Smooth muscle cell (in vitro differentiated cells): ENCODE measurements around the gene SPATA13. TPM values are rescaled to one million over a fixed set of nuclear protein-coding genes. Genes with fewer than 3 reads are reported as not detected.

ENCODE experiments used
- DNase-seq: peaks from one replicate; lab custom pipeline; 2025; ENCODE audit not compliant: unreplicated experiment; lab: John Stamatoyannopoulos, UW
- H2AFZ ChIP-seq: fragments of 200-600 bp; sonication (generic); 2 replicates; pipeline ENCODE4 v1.6.0; 2016; ENCODE audit warnings: antibody characterized with exemption, low read depth, mild to moderate bottlenecking
- H3F3A ChIP-seq: fragments of 200-600 bp; sonication (generic); 2 replicates; pipeline ENCODE4 v1.6.0; 2017; ENCODE audit warnings: antibody characterized with exemption, low read depth
- H3K27ac ChIP-seq: fragments of 200-600 bp; sonication (generic); 2 replicates; pipeline ENCODE4 v1.5.1; 2016; ENCODE audit warnings: low read depth, mild to moderate bottlenecking
- H3K27me3 ChIP-seq: fragments of 200-600 bp; sonication (generic); 2 replicates; pipeline ENCODE4 v1.6.1; 2016; ENCODE audit warnings: low read depth, mild to moderate bottlenecking
- H3K36me3 ChIP-seq: fragments of 200-600 bp; sonication (generic); 2 replicates; pipeline ENCODE4 v1.5.1; 2016; ENCODE audit warnings: low read depth
- H3K4me1 ChIP-seq: fragments of 200-600 bp; sonication (generic); 2 replicates; pipeline ENCODE4 v1.5.1; 2016; ENCODE audit warnings: low read depth
- H3K4me2 ChIP-seq: fragments of 200-600 bp; sonication (generic); 2 replicates; pipeline ENCODE4 v1.6.0; 2016; ENCODE audit warnings: mild to moderate bottlenecking
- H3K4me3 ChIP-seq: fragments of 200-600 bp; sonication (generic); 2 replicates; pipeline ENCODE4 v1.5.1; 2016; ENCODE audit warnings: mild to moderate bottlenecking
- H3K79me2 ChIP-seq: fragments of 200-600 bp; sonication (generic); 2 replicates; pipeline ENCODE4 v1.6.0; 2016; ENCODE audit warnings: low read depth, mild to moderate bottlenecking
- H3K9ac ChIP-seq: fragments of 200-600 bp; sonication (generic); 2 replicates; pipeline ENCODE4 v1.6.0; 2016; ENCODE audit warnings: low read depth
- H3K9me3 ChIP-seq: fragments of 200-600 bp; sonication (generic); replicated peaks from 2 replicates; pipeline ENCODE4 v1.5.1; 2016; ENCODE audit warnings: low read depth
- H4K20me1 ChIP-seq: fragments of 200-600 bp; sonication (generic); 2 replicates; pipeline ENCODE4 v1.6.0; 2016; ENCODE audit warnings: low read depth
- WGBS: methylation state at CpG from one replicate; pipeline ENCODE4 v1.1.7; 2016; ENCODE audit warnings: low lambda C conversion rate; 5-methylcytosine and 5-hydroxymethylcytosine counted together
- polyA plus RNA-seq: library from polyadenylated mRNA; unstranded; fragments of >200 nt; fragmentation: Nextera tagmentation; extraction: Ambion mirVana; gene quantifications from 2 replicates; pipeline ENCODE4 v1.2.1, GENCODE V29; 2016
- total RNA-seq: library from RNA; depleted of rRNA; stranded (reverse); fragments of >200 nt; gene quantifications from 2 replicates; pipeline ENCODE4 v1.2.3, GENCODE V29; 2014
- TF ChIP-seq, protein P1 (sequence below): fragments of 200-600 bp; sonication (generic); IDR thresholded peaks from 2 replicates; pipeline ENCODE4 v1.5.1; 2017; ENCODE audit warnings: borderline replicate concordance, mild to moderate bottlenecking, antibody characterized with exemption; ENCODE audit not compliant: insufficient read depth, poor library complexity, severe bottlenecking

The SPATA13 gene
- total and polyA plus RNA-seq, 2 experiments from 2014 or later: 7.1 to 16.6 TPM

DNA sequence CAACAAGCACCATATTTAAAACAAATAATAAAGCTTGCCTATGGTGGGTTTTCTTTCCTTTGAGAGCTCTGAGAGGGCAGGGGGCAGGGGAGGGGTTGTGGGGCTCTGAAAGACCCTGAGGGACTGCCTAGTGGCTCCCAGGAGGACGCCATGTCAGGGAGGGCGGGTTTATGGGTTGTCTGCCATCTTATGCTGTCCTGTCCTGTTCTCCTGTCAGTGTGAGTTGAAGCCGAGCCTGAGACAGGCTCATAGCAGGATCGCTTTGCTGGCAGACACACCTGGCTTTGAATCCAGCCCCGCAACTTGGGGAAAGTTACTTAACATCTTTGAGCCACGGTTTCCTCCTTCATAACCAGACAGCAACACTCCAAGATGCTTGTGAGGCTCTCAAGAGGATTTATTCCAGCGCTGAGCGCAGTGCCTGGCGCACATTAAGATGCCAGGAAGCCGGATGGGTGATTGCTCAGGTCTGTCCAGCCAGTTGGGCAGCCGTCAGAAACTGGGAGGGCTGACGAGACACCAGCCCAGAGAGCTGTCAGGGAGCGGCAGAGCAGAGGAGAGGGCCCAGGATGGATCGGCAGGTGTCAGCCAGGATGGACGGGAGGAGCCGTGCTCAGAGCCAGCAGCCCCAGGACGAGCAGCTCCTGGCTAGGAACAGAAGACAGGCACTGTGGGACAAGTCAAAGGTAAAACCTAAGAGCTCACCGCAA is 112.1 kb downstream of the SPATA13 start:
- Histone ChIP-seq H3K4me2 (peak overlapping the region; percentile 79), H3K9me3 (no peaks in the 10 kb centered on the region), H3K4me3 (peak overlapping the region; percentile 34), H3K27ac (peak overlapping the region; percentile 86), H4K20me1 (no peaks in the 10 kb centered on the region), H3F3A (peaks cover 8% of the 10 kb centered on the region), H2AFZ (no peak overlapping the region), H3K79me2 (peaks cover 26% of the 10 kb centered on the region), H3K27me3 (no peaks in the 10 kb centered on the region), H3K4me1 (peaks cover 33% of the 10 kb centered on the region), H3K9ac (peak overlapping the region; percentile 50), H3K36me3 (no peaks in the 10 kb centered on the region)
- WGBS: 76% methylated on average over 18 of the region's 18 CpGs
- DNase-seq: no peak
- TF ChIP-seq, protein P1, sequence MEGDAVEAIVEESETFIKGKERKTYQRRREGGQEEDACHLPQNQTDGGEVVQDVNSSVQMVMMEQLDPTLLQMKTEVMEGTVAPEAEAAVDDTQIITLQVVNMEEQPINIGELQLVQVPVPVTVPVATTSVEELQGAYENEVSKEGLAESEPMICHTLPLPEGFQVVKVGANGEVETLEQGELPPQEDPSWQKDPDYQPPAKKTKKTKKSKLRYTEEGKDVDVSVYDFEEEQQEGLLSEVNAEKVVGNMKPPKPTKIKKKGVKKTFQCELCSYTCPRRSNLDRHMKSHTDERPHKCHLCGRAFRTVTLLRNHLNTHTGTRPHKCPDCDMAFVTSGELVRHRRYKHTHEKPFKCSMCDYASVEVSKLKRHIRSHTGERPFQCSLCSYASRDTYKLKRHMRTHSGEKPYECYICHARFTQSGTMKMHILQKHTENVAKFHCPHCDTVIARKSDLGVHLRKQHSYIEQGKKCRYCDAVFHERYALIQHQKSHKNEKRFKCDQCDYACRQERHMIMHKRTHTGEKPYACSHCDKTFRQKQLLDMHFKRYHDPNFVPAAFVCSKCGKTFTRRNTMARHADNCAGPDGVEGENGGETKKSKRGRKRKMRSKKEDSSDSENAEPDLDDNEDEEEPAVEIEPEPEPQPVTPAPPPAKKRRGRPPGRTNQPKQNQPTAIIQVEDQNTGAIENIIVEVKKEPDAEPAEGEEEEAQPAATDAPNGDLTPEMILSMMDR: no peak

DNA sequence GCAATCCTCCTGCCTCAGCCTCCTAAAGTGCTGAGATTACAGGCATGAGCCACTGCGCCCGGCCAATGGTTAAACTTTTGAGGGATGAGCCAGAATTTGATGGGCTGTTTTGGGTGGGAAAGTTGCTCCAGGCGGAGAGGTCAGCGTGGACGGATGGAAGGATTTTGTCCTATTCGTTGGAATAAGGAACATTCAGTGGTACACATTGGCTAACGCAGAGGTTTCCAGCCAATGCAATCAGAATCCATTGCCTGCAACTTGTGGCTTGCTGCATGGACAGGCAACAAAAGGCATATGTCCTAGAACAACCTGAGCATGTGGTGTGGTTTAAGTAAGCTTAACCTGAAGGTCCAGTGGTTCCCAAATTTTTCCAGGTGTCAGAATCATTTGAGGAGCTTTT is 113.4 kb downstream of the SPATA13 start:
- Histone ChIP-seq H3K9ac (no peak overlapping the region), H3F3A (peaks cover 8% of the 10 kb centered on the region), H3K4me2 (no peak overlapping the region), H3K79me2 (peaks cover 26% of the 10 kb centered on the region), H2AFZ (no peak overlapping the region), H4K20me1 (no peaks in the 10 kb centered on the region), H3K27ac (peak overlapping the region; percentile 86), H3K9me3 (no peaks in the 10 kb centered on the region), H3K36me3 (no peaks in the 10 kb centered on the region), H3K4me1 (peaks cover 33% of the 10 kb centered on the region), H3K4me3 (no peak overlapping the region), H3K27me3 (no peaks in the 10 kb centered on the region)
- DNase-seq: no peak
- 96% methylated on average over 7 of the region's 7 CpGs for WGBS
- TF ChIP-seq, protein P1: no peak

DNA sequence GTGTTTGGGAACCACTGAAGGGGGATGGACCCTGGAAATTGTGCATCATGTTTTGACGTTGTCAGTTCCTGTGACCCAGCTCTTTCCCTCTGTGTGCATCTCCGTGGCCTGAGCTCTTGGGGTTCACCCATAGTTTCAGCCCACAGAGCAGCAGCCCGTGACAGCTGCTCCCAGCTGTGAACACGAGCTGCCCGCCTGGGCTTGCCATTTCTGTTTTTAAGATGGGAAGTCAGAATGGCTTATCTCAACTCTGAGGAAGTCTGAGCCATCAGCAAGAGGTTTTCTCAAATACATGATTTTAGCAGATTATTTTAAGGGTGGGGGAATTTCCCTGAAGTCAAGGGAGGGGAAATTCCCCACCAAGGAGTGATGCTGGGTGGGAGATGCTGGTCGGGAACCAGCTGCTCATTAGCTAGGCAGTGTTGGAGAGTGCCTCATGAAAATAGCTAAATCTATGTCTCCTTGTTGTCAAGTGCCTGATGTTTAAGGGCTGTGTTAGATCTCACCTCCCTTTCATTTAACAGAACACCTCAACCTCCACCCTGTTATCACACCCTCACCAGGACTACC is 114.0 kb downstream of the SPATA13 start:
- H3K79me2 ChIP-seq: peaks cover 26% of the 10 kb centered on the region
- no peak overlapping the region for H2AFZ ChIP-seq
- WGBS: 23% methylated on average over 6 of the region's 6 CpGs
- peak overlapping the region; percentile 52 for H3K4me2 ChIP-seq
- no peaks in the 10 kb centered on the region for H3K36me3 ChIP-seq
- peak overlapping the region; percentile 58 for H3K9ac ChIP-seq
- H3K27ac ChIP-seq: peak overlapping the region; percentile 86
- DNase-seq: no peak
- H3F3A ChIP-seq: peaks cover 8% of the 10 kb centered on the region
- H3K4me1 ChIP-seq: peaks cover 34% of the 10 kb centered on the region
- H4K20me1 ChIP-seq: no peaks in the 10 kb centered on the region
- H3K4me3 ChIP-seq: no peak overlapping the region
- no peaks in the 10 kb centered on the region for H3K9me3 ChIP-seq
- TF ChIP-seq, protein P1: no peak
- H3K27me3 ChIP-seq: no peaks in the 10 kb centered on the region
